Muscle layer of colon (tissue), 2 donors: ENCODE measurements around the gene NOG.

Source experiments
- H3K27ac ChIP-seq: one replicate; pipeline ENCODE4 v1.7.0; 2013; ENCODE audit warnings: low read depth, mild to moderate bottlenecking, low read length, moderate library complexity
- H3K27me3 ChIP-seq, 2 donors: one replicate each; pipeline ENCODE4 v1.7.0; 2013; ENCODE audit warnings: low read length in 2 of 2, mild to moderate bottlenecking in 2 of 2; ENCODE audit not compliant: insufficient read depth in 2 of 2, control insufficient read depth in 1 of 2
- H3K36me3 ChIP-seq: one replicate; pipeline ENCODE4 v1.7.0; 2013; ENCODE audit warnings: mild to moderate bottlenecking, low read length; ENCODE audit not compliant: insufficient read depth
- H3K4me1 ChIP-seq: one replicate; pipeline ENCODE4 v1.7.0; 2013; ENCODE audit warnings: mild to moderate bottlenecking, low read length; ENCODE audit not compliant: insufficient read depth
- H3K4me3 ChIP-seq, 2 donors: one replicate each; pipeline ENCODE4 v1.7.0; 2013; ENCODE audit warnings: low read length in 2 of 2, low read depth in 1 of 2, mild to moderate bottlenecking in 1 of 2, moderate library complexity in 1 of 2
- H3K9ac ChIP-seq: one replicate; pipeline ENCODE4 v1.7.0; 2013; ENCODE audit warnings: low read length
- H3K9me3 ChIP-seq: one replicate; pipeline ENCODE4 v1.7.0; 2013; ENCODE audit warnings: mild to moderate bottlenecking, low read length
- donor health status: abdominal sarcoma.
- donor health status: Adenocarcinoma of cecum.

Gene NOG

DNA sequence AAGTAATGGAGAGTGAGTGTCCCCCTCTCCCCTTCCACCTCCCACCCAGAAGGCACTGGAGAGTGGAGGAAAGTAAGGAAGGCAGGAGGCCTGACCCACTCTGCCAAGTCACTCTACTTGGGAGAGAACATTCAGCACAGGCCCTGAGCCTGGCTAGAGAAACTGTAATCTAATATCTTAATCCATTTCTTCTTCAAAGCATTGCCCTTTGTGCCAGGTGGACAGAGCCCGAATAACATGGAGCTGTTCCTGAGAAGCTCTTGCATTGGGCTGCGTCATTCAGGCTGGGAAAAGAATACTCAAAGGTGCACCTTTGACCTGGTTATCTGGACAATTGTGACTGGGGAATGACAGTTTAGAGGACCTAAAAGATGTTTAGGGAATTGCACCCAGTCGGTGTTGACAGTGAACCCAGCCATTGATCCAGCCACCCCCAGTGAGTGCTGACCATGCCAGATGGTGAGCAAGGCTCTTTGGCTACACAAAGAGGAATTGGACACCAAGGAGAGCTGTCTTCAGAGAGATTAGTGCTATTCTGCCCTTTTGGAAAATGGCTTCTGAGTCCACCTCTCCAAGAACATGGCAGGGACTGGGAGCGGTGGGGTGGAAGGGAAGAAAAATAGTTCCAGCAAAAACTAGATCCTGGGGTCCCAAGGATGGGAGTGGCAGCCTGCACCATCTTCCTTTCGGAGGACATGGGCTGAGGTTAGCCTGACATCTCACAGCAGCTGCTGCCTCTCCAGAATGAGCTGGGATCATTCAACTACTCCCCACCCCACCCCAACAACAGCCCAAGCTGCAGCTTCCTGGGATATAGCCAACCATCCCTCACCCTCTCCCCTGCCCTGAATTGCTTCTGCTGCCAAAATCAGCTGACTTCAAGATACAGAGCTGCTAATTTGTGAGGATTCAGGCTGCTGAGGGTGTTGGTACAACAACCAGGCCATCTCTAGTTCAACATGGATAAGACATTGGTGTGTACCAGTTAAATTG is 11.6 kb upstream of the NOG start:
- H3K4me1 ChIP-seq: peaks cover 13% of the 10 kb centered on the region
- H3K27me3 ChIP-seq: no peaks in the 10 kb centered on the region
- no peaks in the 10 kb centered on the region for H3K9me3 ChIP-seq
- no peak overlapping the region for H3K9ac ChIP-seq
- H3K36me3 ChIP-seq: no peaks in the 10 kb centered on the region
- H3K27ac ChIP-seq: no peak overlapping the region
- no peak overlapping the region for H3K4me3 ChIP-seq

DNA sequence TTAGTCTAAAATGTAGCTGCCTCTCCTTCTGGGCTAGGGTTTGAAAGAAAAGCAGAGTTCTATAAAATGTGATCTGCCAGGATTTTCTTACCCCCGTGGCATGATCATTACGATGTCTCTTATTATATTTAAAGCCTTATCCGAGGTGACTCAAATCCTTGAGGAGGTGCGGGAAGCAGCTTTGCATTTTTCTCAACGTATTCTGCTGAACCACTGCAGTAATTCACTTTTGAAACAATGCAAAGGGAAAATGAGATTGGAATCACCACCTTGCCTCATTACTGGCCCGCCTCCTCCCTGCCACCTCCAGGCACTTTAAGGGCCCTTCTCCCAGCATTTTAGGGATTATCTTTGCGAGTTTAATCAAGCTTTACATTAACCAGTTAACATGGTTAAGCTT is 9.7 kb upstream of the NOG start:
- Histone ChIP-seq H3K27ac (no peak overlapping the region), H3K4me1 (no peaks in the 10 kb centered on the region), H3K36me3 (no peaks in the 10 kb centered on the region), H3K9ac (no peak overlapping the region), H3K9me3 (no peaks in the 10 kb centered on the region), H3K27me3 (peaks cover 5 to 10% of the 10 kb centered on the region in 2 donors), H3K4me3 (no peak overlapping the region)

DNA sequence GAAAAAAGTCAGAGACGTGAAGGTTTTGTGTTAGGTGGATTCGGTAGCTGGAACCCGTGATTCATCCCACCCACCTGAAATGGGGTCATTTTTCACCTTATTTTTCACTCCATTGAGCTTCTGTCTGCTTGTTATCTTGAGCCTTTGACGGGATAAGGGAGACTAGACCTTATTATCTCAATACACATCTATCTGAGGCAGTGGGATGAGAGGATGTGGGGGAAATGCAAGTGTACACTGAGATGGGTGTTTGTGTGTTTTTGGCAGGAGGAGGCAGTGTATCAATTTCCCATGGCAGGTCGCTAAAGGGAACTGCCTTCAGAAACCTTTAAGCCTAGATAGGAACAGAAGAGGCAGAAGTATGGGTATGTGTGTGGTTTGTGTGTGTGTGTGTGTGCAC is 6.2 kb upstream of the NOG start:
- Histone ChIP-seq H3K27me3 (peaks cover 24 to 28% of the 10 kb centered on the region in 2 donors), H3K4me1 (no peaks in the 10 kb centered on the region), H3K4me3 (no peak overlapping the region), H3K9me3 (no peaks in the 10 kb centered on the region), H3K36me3 (no peaks in the 10 kb centered on the region), H3K9ac (no peak overlapping the region), H3K27ac (no peak overlapping the region)

DNA sequence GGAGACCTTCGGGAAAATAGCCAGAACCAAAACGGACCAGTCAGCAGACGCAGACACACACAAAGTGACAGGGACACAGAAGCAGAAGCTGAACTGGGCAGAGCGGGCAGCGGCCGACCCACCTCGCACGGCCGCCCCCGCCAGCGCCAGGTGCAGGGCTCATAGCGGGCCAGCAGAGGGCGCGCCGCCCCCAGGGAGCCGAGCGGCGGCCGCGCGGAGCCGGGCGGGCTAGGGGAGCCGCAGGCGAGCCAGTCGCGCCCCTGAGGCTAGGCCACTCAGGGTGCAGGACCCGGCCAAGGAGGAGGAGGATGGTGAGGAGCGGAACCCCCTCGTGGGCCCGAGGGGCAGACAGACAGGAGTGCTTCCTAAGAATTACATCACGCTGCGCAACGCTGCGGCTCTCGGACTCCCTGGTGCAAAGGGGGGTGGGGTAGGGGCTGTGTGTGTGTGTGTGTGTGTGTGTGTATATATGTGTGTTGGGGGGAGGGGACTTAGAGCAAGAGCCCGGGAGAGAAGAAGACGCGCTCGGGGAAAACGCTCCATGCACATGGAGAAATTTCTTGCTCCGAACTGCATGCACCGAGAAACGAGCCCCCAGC is 913 bp upstream of the NOG start:
- Histone ChIP-seq H3K4me3 (peak overlapping the region; percentile 57 to 65), H3K27me3 (peaks cover 37 to 56% of the 10 kb centered on the region in 2 donors), H3K36me3 (no peaks in the 10 kb centered on the region), H3K27ac (no peak overlapping the region), H3K4me1 (peaks cover 23% of the 10 kb centered on the region), H3K9ac (no peak overlapping the region), H3K9me3 (no peaks in the 10 kb centered on the region)

DNA sequence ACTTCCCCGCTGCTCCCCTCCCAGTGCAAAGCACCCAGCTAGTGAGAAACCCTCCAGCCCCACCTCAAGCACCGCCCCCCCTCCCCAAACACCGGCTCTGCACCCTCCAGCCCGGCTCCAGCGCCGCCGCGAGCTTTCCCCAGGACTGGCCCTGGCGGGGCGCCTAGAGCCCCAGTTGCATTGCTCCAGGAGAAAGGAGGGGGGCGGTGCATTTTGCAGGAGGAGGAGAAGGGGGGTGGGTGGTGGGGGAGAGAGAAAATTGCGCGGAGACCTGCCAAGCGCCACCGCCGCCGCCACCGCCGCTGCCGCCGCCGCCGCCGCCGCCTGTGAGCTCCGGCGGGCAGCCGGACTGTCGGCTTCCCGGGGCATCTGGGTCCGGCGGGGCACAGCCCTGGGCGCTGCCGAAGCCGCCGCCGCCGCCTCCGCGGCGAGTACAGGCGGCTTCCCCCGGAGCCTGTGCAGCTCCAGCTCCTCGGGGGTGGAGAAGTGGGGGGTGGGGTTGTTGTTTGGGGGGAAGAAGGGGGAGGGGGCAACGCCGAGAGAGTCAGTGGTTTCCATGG is 333 bp upstream of the NOG start:
- H3K27ac ChIP-seq: peak overlapping the region; percentile 23
- H3K9me3 ChIP-seq: no peaks in the 10 kb centered on the region
- peak overlapping the region; percentile 57 to 65 for H3K4me3 ChIP-seq
- peaks cover 29% of the 10 kb centered on the region for H3K4me1 ChIP-seq
- H3K27me3 ChIP-seq: peaks cover 43 to 61% of the 10 kb centered on the region in 2 donors
- no peaks in the 10 kb centered on the region for H3K36me3 ChIP-seq
- no peak overlapping the region for H3K9ac ChIP-seq

DNA sequence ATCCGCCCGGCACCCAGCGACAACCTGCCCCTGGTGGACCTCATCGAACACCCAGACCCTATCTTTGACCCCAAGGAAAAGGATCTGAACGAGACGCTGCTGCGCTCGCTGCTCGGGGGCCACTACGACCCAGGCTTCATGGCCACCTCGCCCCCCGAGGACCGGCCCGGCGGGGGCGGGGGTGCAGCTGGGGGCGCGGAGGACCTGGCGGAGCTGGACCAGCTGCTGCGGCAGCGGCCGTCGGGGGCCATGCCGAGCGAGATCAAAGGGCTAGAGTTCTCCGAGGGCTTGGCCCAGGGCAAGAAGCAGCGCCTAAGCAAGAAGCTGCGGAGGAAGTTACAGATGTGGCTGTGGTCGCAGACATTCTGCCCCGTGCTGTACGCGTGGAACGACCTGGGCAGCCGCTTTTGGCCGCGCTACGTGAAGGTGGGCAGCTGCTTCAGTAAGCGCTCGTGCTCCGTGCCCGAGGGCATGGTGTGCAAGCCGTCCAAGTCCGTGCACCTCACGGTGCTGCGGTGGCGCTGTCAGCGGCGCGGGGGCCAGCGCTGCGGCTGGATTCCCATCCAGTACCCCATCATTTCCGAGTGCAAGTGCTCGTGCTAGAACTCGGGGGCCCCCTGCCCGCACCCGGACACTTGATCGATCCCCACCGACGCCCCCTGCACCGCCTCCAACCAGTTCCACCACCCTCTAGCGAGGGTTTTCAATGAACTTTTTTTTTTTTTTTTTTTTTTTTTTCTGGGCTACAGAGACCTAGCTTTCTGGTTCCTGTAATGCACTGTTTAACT is 1.0 kb downstream of the NOG start:
- H3K4me3 ChIP-seq: peak overlapping the region; percentile 38 to 57
- H3K27ac ChIP-seq: no peak overlapping the region
- peaks cover 43 to 67% of the 10 kb centered on the region in 2 donors for H3K27me3 ChIP-seq
- peaks cover 30% of the 10 kb centered on the region for H3K4me1 ChIP-seq
- no peaks in the 10 kb centered on the region for H3K36me3 ChIP-seq
- H3K9me3 ChIP-seq: no peaks in the 10 kb centered on the region
- no peak overlapping the region for H3K9ac ChIP-seq

DNA sequence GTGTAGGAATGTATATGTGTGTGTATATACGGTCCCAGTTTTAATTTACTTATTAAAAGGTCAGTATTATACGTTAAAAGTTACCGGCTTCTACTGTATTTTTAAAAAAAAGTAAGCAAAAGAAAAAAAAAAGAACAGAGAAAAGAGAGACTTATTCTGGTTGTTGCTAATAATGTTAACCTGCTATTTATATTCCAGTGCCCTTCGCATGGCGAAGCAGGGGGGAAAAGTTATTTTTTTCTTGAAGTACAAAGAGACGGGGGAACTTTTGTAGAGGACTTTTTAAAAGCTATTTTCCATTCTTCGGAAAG is 1.6 kb downstream of the NOG start:
- Histone ChIP-seq H3K27ac (no peak overlapping the region), H3K27me3 (peaks cover 41 to 67% of the 10 kb centered on the region in 2 donors), H3K9me3 (no peaks in the 10 kb centered on the region), H3K4me1 (peaks cover 30% of the 10 kb centered on the region), H3K36me3 (no peaks in the 10 kb centered on the region), H3K9ac (no peak overlapping the region), H3K4me3 (no peak overlapping the region)

DNA sequence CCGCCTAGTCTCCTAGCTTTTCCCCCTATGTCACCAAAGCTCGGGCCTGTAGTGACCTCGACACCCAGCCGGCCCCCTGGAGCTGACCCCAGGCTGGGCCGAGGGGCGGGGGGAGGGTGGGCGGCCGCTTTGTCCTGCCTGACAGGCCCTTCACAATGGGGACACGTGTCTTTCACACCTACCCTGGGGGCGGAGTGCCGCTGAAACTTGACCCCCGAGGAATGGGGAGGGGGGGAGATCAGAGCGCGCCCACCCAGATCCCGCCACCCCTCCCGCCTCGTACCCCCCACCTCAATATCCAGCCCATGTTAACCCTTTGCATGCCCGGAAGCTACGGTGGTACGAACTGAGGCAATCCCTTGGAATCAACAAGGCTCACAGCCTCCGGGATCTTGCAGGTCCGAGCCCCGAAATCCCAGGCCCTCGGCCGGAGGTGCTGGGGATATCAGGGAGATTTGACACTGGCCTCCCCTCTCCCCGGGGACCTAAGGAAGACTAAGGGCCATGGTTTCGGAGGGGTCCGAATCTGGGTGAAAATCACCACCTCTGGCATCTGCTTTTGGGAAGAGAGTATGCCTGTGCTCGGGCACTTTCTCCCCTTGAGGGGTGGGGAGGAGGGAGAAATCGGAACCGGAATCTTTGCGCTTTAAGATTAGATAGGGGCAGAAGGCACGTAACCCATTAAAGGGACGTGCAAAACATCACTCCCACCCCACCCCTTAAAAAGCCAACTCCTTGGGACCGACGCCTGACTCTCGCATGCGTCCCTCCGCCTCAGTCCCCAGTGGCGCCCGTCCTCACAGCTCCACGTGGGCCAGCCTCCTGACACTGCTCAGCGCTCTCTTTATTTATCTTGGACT is 2.6 kb downstream of the NOG start:
- Histone ChIP-seq H3K4me3 (no peak overlapping the region), H3K27me3 (peaks cover 49 to 74% of the 10 kb centered on the region in 2 donors), H3K9ac (no peak overlapping the region), H3K27ac (no peak overlapping the region), H3K4me1 (peaks cover 30% of the 10 kb centered on the region), H3K9me3 (no peaks in the 10 kb centered on the region), H3K36me3 (no peaks in the 10 kb centered on the region)

DNA sequence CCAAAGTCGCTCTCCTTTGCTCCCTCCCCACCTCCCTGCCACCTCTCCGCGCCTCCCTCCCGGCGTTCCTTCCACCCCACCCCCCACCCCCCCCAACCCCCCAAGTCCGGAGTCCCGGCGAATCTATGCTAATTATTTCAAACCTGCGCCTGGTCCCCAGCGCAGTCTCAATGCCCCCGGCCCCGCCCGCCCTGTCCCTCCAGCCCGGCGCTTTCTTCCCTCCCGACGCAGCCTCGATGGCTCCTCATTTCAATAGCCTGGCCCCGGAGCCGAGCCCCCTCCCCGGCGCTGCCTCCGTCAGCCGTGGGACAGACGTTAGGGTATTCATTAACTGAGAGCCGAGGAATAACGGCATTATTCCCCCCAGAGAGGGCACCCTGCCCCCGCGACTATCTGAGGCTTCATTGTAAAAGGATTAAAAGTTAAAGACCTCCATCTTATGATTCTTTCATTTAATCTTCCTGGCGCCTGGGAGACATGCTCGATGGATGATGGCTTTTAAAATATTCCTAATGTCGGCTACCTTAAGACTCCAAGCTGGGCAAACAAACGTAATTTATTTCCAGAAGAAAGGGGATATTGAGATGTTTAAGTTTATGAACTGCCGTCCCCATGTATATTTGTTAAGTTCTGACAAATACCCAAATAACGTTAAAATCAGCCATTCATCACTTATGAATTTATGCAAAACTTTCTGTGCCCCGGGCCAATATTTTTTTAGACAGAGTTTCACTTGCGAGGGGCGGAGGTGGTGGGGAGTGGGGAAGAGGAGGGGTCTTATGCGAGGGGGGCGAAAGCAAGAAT is 3.4 kb downstream of the NOG start:
- H3K4me3 ChIP-seq: no peak overlapping the region
- peaks cover 30% of the 10 kb centered on the region for H3K4me1 ChIP-seq
- peaks cover 52 to 76% of the 10 kb centered on the region in 2 donors for H3K27me3 ChIP-seq

DNA sequence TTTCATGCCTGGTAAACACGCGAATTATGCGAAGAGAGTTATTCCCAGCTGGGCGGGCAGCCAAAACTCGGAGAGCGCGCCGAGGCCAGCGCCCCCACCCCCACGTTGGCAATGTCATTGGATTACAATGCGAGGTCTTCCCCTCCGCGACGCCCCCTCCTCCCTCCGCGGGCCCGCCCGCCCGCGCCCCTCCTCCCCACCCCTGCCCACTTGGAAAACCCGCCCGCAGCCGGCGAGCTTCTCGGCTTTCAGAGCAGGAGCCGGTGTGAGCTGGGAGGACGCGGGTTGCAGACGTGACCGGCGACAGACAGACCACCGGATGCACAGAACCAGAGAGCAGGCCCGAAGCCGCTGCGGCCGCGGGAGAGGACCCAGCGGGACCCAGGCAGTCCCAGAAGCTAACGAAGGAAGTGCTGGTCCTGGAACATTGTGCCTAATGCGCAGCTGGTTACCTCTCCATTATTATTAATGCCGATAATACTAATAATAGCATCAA is 4.0 kb downstream of the NOG start:
- no peak overlapping the region for H3K9ac ChIP-seq
- no peak overlapping the region for H3K27ac ChIP-seq

More for the DNA sequence above, 3.4 kb downstream of the NOG start:
- H3K9me3 ChIP-seq: no peaks in the 10 kb centered on the region
- H3K27ac ChIP-seq: no peak overlapping the region
- no peaks in the 10 kb centered on the region for H3K36me3 ChIP-seq
- H3K9ac ChIP-seq: no peak overlapping the region

More for the DNA sequence above, 4.0 kb downstream of the NOG start:
- H3K4me3 ChIP-seq: no peak overlapping the region
- H3K36me3 ChIP-seq: no peaks in the 10 kb centered on the region
- peaks cover 30% of the 10 kb centered on the region for H3K4me1 ChIP-seq
- peaks cover 54 to 76% of the 10 kb centered on the region in 2 donors for H3K27me3 ChIP-seq
- no peaks in the 10 kb centered on the region for H3K9me3 ChIP-seq
